Vagina (tissue), 2 donors: ENCODE measurements around the gene TMEM270. TPM values are rescaled to one million over a fixed set of nuclear protein-coding genes. Genes with fewer than 3 reads are reported as not detected.

Source experiments
- DNase-seq, 2 donors: peaks; one replicate each; pipeline ENCODE4 v3.0.0-alpha.2; 2017; ENCODE audit errors: extremely low spot score in 2 of 2
- H3K27ac ChIP-seq: fragments of 200-600 bp; sonication (generic); one replicate; pipeline ENCODE4 v1.5.1; 2019
- H3K27me3 ChIP-seq: fragments of 200-600 bp; sonication (generic); one replicate; pipeline ENCODE4 v1.5.1; 2019
- H3K36me3 ChIP-seq, 2 donors: fragments of 200-600 bp; sonication (generic); one replicate each; pipeline ENCODE4 v1.5.1; 2017 to 2019
- H3K4me1 ChIP-seq: fragments of 200-600 bp; sonication (generic); one replicate; pipeline ENCODE4 v1.5.1; 2019
- H3K4me3 ChIP-seq, 2 donors: fragments of 200-600 bp; sonication (generic); 1 replicate in 1 of 2; 2 replicates in 1 of 2; pipeline ENCODE4 v1.5.1; 2016 to 2019
- H3K9me3 ChIP-seq: fragments of 200-600 bp; sonication (generic); one replicate; pipeline ENCODE4 v1.5.1; 2019
- CTCF ChIP-seq, 3 experiments: fragments of 450-650 bp in 2 of 3; fragments of 200-600 bp in 1 of 3; sonication (generic) in 1 of 3; IDR thresholded peaks; one replicate each; pipeline ENCODE4 v1.5.1; 2017 to 2019; ENCODE audit warnings: antibody characterized with exemption in 3 of 3, mild to moderate bottlenecking in 2 of 3, moderate library complexity in 2 of 3
- POLR2A ChIP-seq, 2 donors: fragments of 450-650 bp; IDR thresholded peaks; one replicate each; pipeline ENCODE4 v1.6.1; 2017; ENCODE audit warnings: antibody characterized with exemption in 2 of 2, mild to moderate bottlenecking in 2 of 2, moderate library complexity in 2 of 2
- POLR2AphosphoS5 ChIP-seq, 2 donors: sonication (generic); formaldehyde crosslinking; IDR thresholded peaks; one replicate each; pipeline ENCODE4 v1.9.0; 2017; ENCODE audit warnings: antibody characterized with exemption in 2 of 2, mild to moderate bottlenecking in 2 of 2, low read depth in 1 of 2; ENCODE audit not compliant: insufficient read depth in 1 of 2
- intact Hi-C: fragments of 100-400 bp; cut with DNase I; formaldehyde crosslinking; loops from one replicate; pipeline ENCODE4 v1.15.1; 2023
- total RNA-seq: library from RNA; depleted of rRNA; stranded (reverse); fragments of >200 nt; gene quantifications from one replicate; pipeline ENCODE4 v1.2.3, GENCODE V29; 2016

TMEM270 gene
- total RNA-seq, 1 donor from 2014 or later, result not detected

- Histone ChIP-seq H3K9me3 (no peaks in the 10 kb centered on the region), H3K27me3 (no peaks in the 10 kb centered on the region), H3K4me3 (no peak overlapping the region), H3K27ac (no peak overlapping the region), H3K36me3 (no peaks in the 10 kb centered on the region), H3K4me1 (peaks cover 53% of the 10 kb centered on the region)
- TF ChIP-seq CTCF (IDR thresholded peaks at IDR 0.05) (no peak), POLR2A (IDR thresholded peaks at IDR 0.05) (no peak), POLR2AphosphoS5 (IDR thresholded peaks at IDR 0.05; ENCODE audit: insufficient read depth in 1 of 2, low read depth in 1 of 2) (no peak)
- intact Hi-C loops, result no loop called here
- DNase-seq, result no peak
These were observed 30.9 kb upstream of the TMEM270 start for GRCh38 chr7:73829921-73830680.

- H3K27ac ChIP-seq, result peak within 1 kb of the TSS; percentile 54
- TF ChIP-seq POLR2AphosphoS5 (IDR thresholded peaks at IDR 0.05; ENCODE audit: insufficient read depth in 1 of 2, low read depth in 1 of 2) (peak in 1 of 2 donors; percentile 34), CTCF (IDR thresholded peaks at IDR 0.05) (no peak)
- peak within 1 kb of the TSS in 1 of 2 donors; percentile 38 for H3K4me3 ChIP-seq
- H3K9me3 ChIP-seq, result no peaks in the 10 kb centered on the region
- H3K27me3 ChIP-seq, result no peaks in the 10 kb centered on the region
- H3K36me3 ChIP-seq, result no peaks in the 10 kb centered on the region
- H3K4me1 ChIP-seq, result peaks cover 53% of the 10 kb centered on the region
- intact Hi-C loops, result no loop called here
- no peak for DNase-seq
These were observed 30.0 kb upstream of the TMEM270 start, which contains the start of gene CLDN4 for GRCh38 chr7:73830681-73831583. Gene CLDN4, plus strand, starts transcription at chr7:73830996. Its CDS starts 206 bp downstream, at chr7:73831202.

GRCh38 chr7:73831584-73831833 is 29.4 kb upstream of the TMEM270 start:
- no peak for DNase-seq
- peak overlapping the region; percentile 54 for H3K27ac ChIP-seq
- intact Hi-C loops, result no loop called here
- H3K4me1 ChIP-seq, result peaks cover 53% of the 10 kb centered on the region
- TF ChIP-seq POLR2AphosphoS5 (IDR thresholded peaks at IDR 0.05; ENCODE audit: insufficient read depth in 1 of 2, low read depth in 1 of 2) (no peak), POLR2A (IDR thresholded peaks at IDR 0.05) (no peak), CTCF (IDR thresholded peaks at IDR 0.05) (no peak)
- H3K27me3 ChIP-seq, result no peaks in the 10 kb centered on the region
- H3K36me3 ChIP-seq, result no peaks in the 10 kb centered on the region
- peak overlapping the region in 1 of 2 donors; percentile 38 for H3K4me3 ChIP-seq
- no peaks in the 10 kb centered on the region for H3K9me3 ChIP-seq

- intact Hi-C loops, result no loop called here
- no peaks in the 10 kb centered on the region for H3K9me3 ChIP-seq
- TF ChIP-seq POLR2A (IDR thresholded peaks at IDR 0.05) (no peak), POLR2AphosphoS5 (IDR thresholded peaks at IDR 0.05; ENCODE audit: insufficient read depth in 1 of 2, low read depth in 1 of 2) (peak in 1 of 2 donors; percentile 21)
- peaks cover 50% of the 10 kb centered on the region for H3K4me1 ChIP-seq
- no peaks in the 10 kb centered on the region for H3K36me3 ChIP-seq
- H3K27ac ChIP-seq, result peak overlapping the region; percentile 54
- DNase-seq, result no peak
- no peaks in the 10 kb centered on the region for H3K27me3 ChIP-seq
- peak overlapping the region in 1 of 2 donors; percentile 38 for H3K4me3 ChIP-seq
These were observed 28.9 kb upstream of the TMEM270 start for GRCh38 chr7:73831834-73832651.

GRCh38 chr7:73832806-73833205 is 28.2 kb upstream of the TMEM270 start:
- no peaks in the 10 kb centered on the region for H3K9me3 ChIP-seq
- no peaks in the 10 kb centered on the region for H3K36me3 ChIP-seq
- H3K4me1 ChIP-seq, result peaks cover 43% of the 10 kb centered on the region
- H3K4me3 ChIP-seq, result peak overlapping the region in 1 of 2 donors; percentile 38
- peak overlapping the region; percentile 54 for H3K27ac ChIP-seq
- H3K27me3 ChIP-seq, result no peaks in the 10 kb centered on the region
- TF ChIP-seq POLR2A (IDR thresholded peaks at IDR 0.05) (no peak), POLR2AphosphoS5 (IDR thresholded peaks at IDR 0.05; ENCODE audit: insufficient read depth in 1 of 2, low read depth in 1 of 2) (no peak), CTCF (IDR thresholded peaks at IDR 0.05) (no peak)
- DNase-seq, result no peak
- intact Hi-C loops, result no loop called here
